ENCODE measurements around the gene ARHGAP29.

ARHGAP29 gene

GRCh38 chr1:94142583-94142982 lies 94.8 kb downstream of the ARHGAP29 start:
- no peaks in the 10 kb centered on the region for H3K4me1 Mint-ChIP-seq
- no peaks in the 10 kb centered on the region for H3K36me3 Mint-ChIP-seq
- no peak overlapping the region for H3K27ac Mint-ChIP-seq
- H3K9me3 Mint-ChIP-seq = no peaks in the 10 kb centered on the region
- peaks cover 1% of the 10 kb centered on the region for H3K27me3 Mint-ChIP-seq
- no peak overlapping the region for H3K4me3 Mint-ChIP-seq

- no peaks in the 10 kb centered on the region for H3K4me1 Mint-ChIP-seq
- no peak overlapping the region for H3K4me3 Mint-ChIP-seq
- no peaks in the 10 kb centered on the region for H3K36me3 Mint-ChIP-seq
- H3K9me3 Mint-ChIP-seq = no peaks in the 10 kb centered on the region
- no peaks in the 10 kb centered on the region for H3K27me3 Mint-ChIP-seq
- H3K27ac Mint-ChIP-seq = no peak overlapping the region
Observed at GRCh38 chr1:94142022-94142421, 95.4 kb downstream of the ARHGAP29 start.

GRCh38 chr1:94132111-94132510 lies 105.3 kb downstream of the ARHGAP29 start:
- H3K4me3 Mint-ChIP-seq = no peak overlapping the region
- no peaks in the 10 kb centered on the region for H3K36me3 Mint-ChIP-seq
- H3K9me3 Mint-ChIP-seq = peaks cover 8% of the 10 kb centered on the region
- H3K27me3 Mint-ChIP-seq = peaks cover 9% of the 10 kb centered on the region
- no peaks in the 10 kb centered on the region for H3K4me1 Mint-ChIP-seq
- H3K27ac Mint-ChIP-seq = no peak overlapping the region

GRCh38 chr1:94130851-94131595 lies 106.4 kb downstream of the ARHGAP29 start:
- Mint-ChIP-seq H3K4me1 (no peaks in the 10 kb centered on the region), H3K4me3 (no peak overlapping the region), H3K27me3 (peaks cover 6% of the 10 kb centered on the region), H3K9me3 (peaks cover 8% of the 10 kb centered on the region), H3K36me3 (no peaks in the 10 kb centered on the region), H3K27ac (no peak overlapping the region)

GRCh38 chr1:94126651-94127050 lies 110.7 kb downstream of the ARHGAP29 start:
- Mint-ChIP-seq H3K36me3 (no peaks in the 10 kb centered on the region), H3K4me1 (no peaks in the 10 kb centered on the region), H3K27me3 (peaks cover 4% of the 10 kb centered on the region), H3K27ac (no peak overlapping the region), H3K9me3 (no peaks in the 10 kb centered on the region), H3K4me3 (no peak overlapping the region)

GRCh38 chr1:94125551-94126514 lies 111.6 kb downstream of the ARHGAP29 start:
- Mint-ChIP-seq H3K27me3 (peaks cover 4% of the 10 kb centered on the region), H3K27ac (no peak overlapping the region), H3K9me3 (no peaks in the 10 kb centered on the region), H3K36me3 (no peaks in the 10 kb centered on the region), H3K4me3 (no peak overlapping the region), H3K4me1 (no peaks in the 10 kb centered on the region)

GRCh38 chr1:94124538-94124937 lies 112.8 kb downstream of the ARHGAP29 start:
- no peak overlapping the region for H3K27ac Mint-ChIP-seq
- peaks cover 6% of the 10 kb centered on the region for H3K27me3 Mint-ChIP-seq
- H3K36me3 Mint-ChIP-seq = no peaks in the 10 kb centered on the region
- no peaks in the 10 kb centered on the region for H3K9me3 Mint-ChIP-seq
- H3K4me3 Mint-ChIP-seq = no peak overlapping the region
- H3K4me1 Mint-ChIP-seq = no peaks in the 10 kb centered on the region

- no peak overlapping the region for H3K27ac Mint-ChIP-seq
- H3K4me3 Mint-ChIP-seq = no peak overlapping the region
- peaks cover 2% of the 10 kb centered on the region for H3K27me3 Mint-ChIP-seq
- no peaks in the 10 kb centered on the region for H3K4me1 Mint-ChIP-seq
- no peaks in the 10 kb centered on the region for H3K36me3 Mint-ChIP-seq
- H3K9me3 Mint-ChIP-seq = no peaks in the 10 kb centered on the region
Observed at GRCh38 chr1:94122201-94122970, 115.0 kb downstream of the ARHGAP29 start.

Measured in activated naive CD4-positive, alpha-beta T cell treated with anti-CD3 and anti-CD28 coated beads, Interleukin-2, amount 50 U/mL, for 24 hours (primary cell).